Activated naive CD8-positive, alpha-beta T cell treated with anti-CD3 and anti-CD28 coated beads, Interleukin-2, amount 10 ng/mL, durations not matched to agents 7 days and 5 days (primary cell): Measurements from ENCODE around the gene CACNA2D2. TPM values are rescaled to one million over a fixed set of nuclear protein-coding genes. Genes with fewer than 3 reads are reported as not detected.

ENCODE experiments used
- ATAC-seq: fragments of 150-1000 bp; cut with Tn5 transposase; one replicate; pipeline ENCODE4 v1.10.0; 2021; ENCODE audit warnings: low read depth, moderate library complexity
- POLR2A ChIA-PET: fragments of 350-600 bp; sonication (Branson Sonifier 250); formaldehyde crosslinking; loops from one replicate; lab custom pipeline; 2021; ENCODE audit warnings: antibody characterized with exemption; lab: Charles Lee
- DNase-seq: peaks from one replicate; pipeline ENCODE4 v3.0.0; 2021
- H3K27ac Mint-ChIP-seq: one replicate; pipeline ENCODE4 v1.8.0; 2022; ENCODE audit warnings: mild to moderate bottlenecking, mixed read lengths
- H3K27me3 Mint-ChIP-seq: one replicate; pipeline ENCODE4 v1.8.0; 2022; ENCODE audit warnings: mild to moderate bottlenecking, moderate library complexity, mixed read lengths
- H3K36me3 Mint-ChIP-seq: one replicate; pipeline ENCODE4 v1.8.0; 2021; ENCODE audit warnings: mild to moderate bottlenecking, mixed read lengths
- H3K4me1 Mint-ChIP-seq: one replicate; pipeline ENCODE4 v1.8.0; 2021; ENCODE audit warnings: mixed read lengths
- H3K4me3 Mint-ChIP-seq: one replicate; pipeline ENCODE4 v1.8.0; 2022; ENCODE audit warnings: mild to moderate bottlenecking, moderate library complexity, mixed read lengths
- H3K9me3 Mint-ChIP-seq: one replicate; pipeline ENCODE4 v1.8.0; 2021; ENCODE audit warnings: mixed read lengths
- total RNA-seq, 2 experiments: library from RNA; stranded (reverse); gene quantifications; one replicate each; pipeline ENCODE4 v1.2.3, GENCODE V29; 2021

The CACNA2D2 gene
- total RNA-seq, 2 experiments from 2014 or later = 2.1 to 2.5 TPM

- Mint-ChIP-seq H3K27ac (no peak overlapping the region), H3K36me3 (no peaks in the 10 kb centered on the region), H3K4me3 (no peak overlapping the region), H3K9me3 (no peaks in the 10 kb centered on the region), H3K27me3 (no peaks in the 10 kb centered on the region), H3K4me1 (peaks cover 17% of the 10 kb centered on the region)
- ATAC-seq = no peak
- POLR2A ChIA-PET = no interaction called here
- DNase-seq = no peak
These were observed 108.2 kb downstream of the CACNA2D2 start for GRCh38 chr3:50395070-50395860.

GRCh38 chr3:50393061-50393460, 110.4 kb downstream of the CACNA2D2 start:
- POLR2A ChIA-PET = no interaction called here

GRCh38 chr3:50392101-50392715, 111.2 kb downstream of the CACNA2D2 start:
- ATAC-seq = no peak
- POLR2A ChIA-PET = no interaction called here
- Mint-ChIP-seq H3K27me3 (no peaks in the 10 kb centered on the region), H3K9me3 (no peaks in the 10 kb centered on the region), H3K4me3 (no peak overlapping the region), H3K27ac (no peak overlapping the region), H3K36me3 (no peaks in the 10 kb centered on the region), H3K4me1 (peaks cover 10% of the 10 kb centered on the region)
- DNase-seq = no peak

More at GRCh38 chr3:50393061-50393460, 110.4 kb downstream of the CACNA2D2 start:
- Mint-ChIP-seq H3K4me1 (peaks cover 10% of the 10 kb centered on the region), H3K27ac (no peak overlapping the region), H3K27me3 (no peaks in the 10 kb centered on the region), H3K9me3 (no peaks in the 10 kb centered on the region), H3K4me3 (no peak overlapping the region), H3K36me3 (no peaks in the 10 kb centered on the region)
- ATAC-seq (no peak), DNase-seq (no peak)

GRCh38 chr3:50390508-50391224, 112.8 kb downstream of the CACNA2D2 start:
- Mint-ChIP-seq H3K27me3 (peaks cover under 1% of the 10 kb centered on the region), H3K27ac (no peak overlapping the region), H3K4me3 (no peak overlapping the region), H3K9me3 (no peaks in the 10 kb centered on the region), H3K36me3 (no peaks in the 10 kb centered on the region), H3K4me1 (peaks cover 10% of the 10 kb centered on the region)
- DNase-seq (no peak), ATAC-seq (no peak)
- POLR2A ChIA-PET = interaction anchor here (0.6 kb wide), 1 partner anchor 1485 kb away, joined by 3 read pairs; no protein-coding TSS in a partner anchor

GRCh38 chr3:50389414-50389767, 114.0 kb downstream of the CACNA2D2 start:
- POLR2A ChIA-PET = no interaction called here
- Mint-ChIP-seq H3K27me3 (peaks cover 2% of the 10 kb centered on the region), H3K9me3 (no peaks in the 10 kb centered on the region)

GRCh38 chr3:50388720-50389413, 114.6 kb downstream of the CACNA2D2 start:
- ATAC-seq (no peak), DNase-seq (no peak)
- POLR2A ChIA-PET = no interaction called here
- Mint-ChIP-seq H3K9me3 (no peaks in the 10 kb centered on the region), H3K36me3 (no peaks in the 10 kb centered on the region), H3K4me1 (peaks cover 10% of the 10 kb centered on the region), H3K27ac (no peak overlapping the region), H3K27me3 (peaks cover 2% of the 10 kb centered on the region), H3K4me3 (no peak overlapping the region)

More at GRCh38 chr3:50389414-50389767, 114.0 kb downstream of the CACNA2D2 start:
- DNase-seq (no peak), ATAC-seq (no peak)
- Mint-ChIP-seq H3K4me1 (peaks cover 10% of the 10 kb centered on the region), H3K4me3 (no peak overlapping the region), H3K27ac (no peak overlapping the region), H3K36me3 (no peaks in the 10 kb centered on the region)

- no peak for ATAC-seq
- POLR2A ChIA-PET = no interaction called here
- no peak overlapping the region for H3K4me3 Mint-ChIP-seq
- no peak overlapping the region for H3K27ac Mint-ChIP-seq
- H3K27me3 Mint-ChIP-seq = peaks cover 2% of the 10 kb centered on the region
- no peaks in the 10 kb centered on the region for H3K36me3 Mint-ChIP-seq
- peaks cover 10% of the 10 kb centered on the region for H3K4me1 Mint-ChIP-seq
- H3K9me3 Mint-ChIP-seq = no peaks in the 10 kb centered on the region
- no peak for DNase-seq
These were observed 115.3 kb downstream of the CACNA2D2 start for GRCh38 chr3:50388016-50388719.

GRCh38 chr3:50385754-50386153, 117.7 kb downstream of the CACNA2D2 start:
- no peak for ATAC-seq
- H3K36me3 Mint-ChIP-seq = no peaks in the 10 kb centered on the region
- no peak overlapping the region for H3K4me3 Mint-ChIP-seq
- POLR2A ChIA-PET = no interaction called here
- no peaks in the 10 kb centered on the region for H3K9me3 Mint-ChIP-seq
- H3K27ac Mint-ChIP-seq = no peak overlapping the region
- H3K4me1 Mint-ChIP-seq = peaks cover 2% of the 10 kb centered on the region
- DNase-seq = no peak
- peaks cover 2% of the 10 kb centered on the region for H3K27me3 Mint-ChIP-seq

GRCh38 chr3:50383750-50384149, 119.7 kb downstream of the CACNA2D2 start:
- Mint-ChIP-seq H3K36me3 (no peaks in the 10 kb centered on the region), H3K27me3 (peaks cover 2% of the 10 kb centered on the region), H3K4me1 (no peaks in the 10 kb centered on the region), H3K27ac (no peak overlapping the region), H3K4me3 (no peak overlapping the region), H3K9me3 (no peaks in the 10 kb centered on the region)
- DNase-seq (no peak), ATAC-seq (no peak)
- POLR2A ChIA-PET = no interaction called here

- Mint-ChIP-seq H3K4me1 (no peaks in the 10 kb centered on the region), H3K9me3 (no peaks in the 10 kb centered on the region), H3K36me3 (no peaks in the 10 kb centered on the region), H3K27me3 (peaks cover 2% of the 10 kb centered on the region), H3K4me3 (no peak overlapping the region), H3K27ac (no peak overlapping the region)
- DNase-seq = no peak
- ATAC-seq = no peak
- POLR2A ChIA-PET = no interaction called here
These were observed 120.7 kb downstream of the CACNA2D2 start for GRCh38 chr3:50382722-50383121.

- Mint-ChIP-seq H3K27ac (no peak overlapping the region), H3K4me3 (no peak overlapping the region), H3K27me3 (peaks cover 2% of the 10 kb centered on the region), H3K36me3 (no peaks in the 10 kb centered on the region), H3K9me3 (no peaks in the 10 kb centered on the region), H3K4me1 (no peaks in the 10 kb centered on the region)
- DNase-seq (no peak), ATAC-seq (no peak)
- POLR2A ChIA-PET = no interaction called here
These were observed 122.1 kb downstream of the CACNA2D2 start for GRCh38 chr3:50381383-50381782.

- Mint-ChIP-seq H3K36me3 (no peaks in the 10 kb centered on the region), H3K27ac (no peak overlapping the region), H3K9me3 (no peaks in the 10 kb centered on the region), H3K27me3 (peaks cover under 1% of the 10 kb centered on the region), H3K4me3 (no peak overlapping the region), H3K4me1 (no peaks in the 10 kb centered on the region)
- no peak for ATAC-seq
- POLR2A ChIA-PET = no interaction called here
- no peak for DNase-seq
These were observed 122.9 kb downstream of the CACNA2D2 start for GRCh38 chr3:50380405-50381085.
